Liver (tissue), 9 donors: ENCODE data around the gene ATAT1. TPM values are rescaled to one million over a fixed set of nuclear protein-coding genes. Genes with fewer than 3 reads are reported as not detected.

Source experiments
- DNase-seq: peaks from one replicate; pipeline ENCODE4 v3.0.0-alpha.2; 2017; ENCODE audit warnings: low spot score
- H3K27ac ChIP-seq, 2 donors: one replicate each; pipeline ENCODE4 v1.7.0; 2013; ENCODE audit warnings: inconsistent platforms in 2 of 2, low read length in 2 of 2, control low read depth in 1 of 2, low read depth in 1 of 2, mild to moderate bottlenecking in 1 of 2
- H3K27me3 ChIP-seq, 4 donors: one replicate each; pipeline versions ENCODE4 v1.6.1 to v1.7.0; 2013; ENCODE audit warnings: low read length in 3 of 4, inconsistent platforms in 1 of 4, mild to moderate bottlenecking in 1 of 4, moderate library complexity in 1 of 4; ENCODE audit not compliant: control insufficient read depth in 4 of 4, insufficient read depth in 4 of 4
- H3K36me3 ChIP-seq, 4 donors: one replicate each; pipeline versions ENCODE4 v1.6.1 to v1.7.0; 2013; ENCODE audit warnings: low read length in 3 of 4, mild to moderate bottlenecking in 3 of 4, low read depth in 1 of 4, moderate library complexity in 1 of 4; ENCODE audit not compliant: control insufficient read depth in 4 of 4, insufficient read depth in 3 of 4
- H3K4me1 ChIP-seq, 4 donors: one replicate each; pipeline versions ENCODE4 v1.6.1 to v1.7.0; 2013; ENCODE audit warnings: low read length in 3 of 4, mild to moderate bottlenecking in 3 of 4, moderate library complexity in 1 of 4; ENCODE audit not compliant: control insufficient read depth in 4 of 4, insufficient read depth in 4 of 4
- H3K4me3 ChIP-seq, 3 donors: one replicate each; pipeline versions ENCODE4 v1.6.1 to v1.7.0; 2013; ENCODE audit warnings: low read length in 3 of 3, control low read depth in 1 of 3, low read depth in 1 of 3, mild to moderate bottlenecking in 1 of 3
- H3K9ac ChIP-seq, 2 donors: one replicate each; pipeline ENCODE4 v1.7.0; 2013; ENCODE audit warnings: low read length in 2 of 2, mild to moderate bottlenecking in 2 of 2, moderate library complexity in 2 of 2, control low read depth in 1 of 2, low read depth in 1 of 2
- H3K9me3 ChIP-seq, 4 donors: one replicate each; pipeline versions ENCODE4 v1.6.1 to v1.7.0; 2013; ENCODE audit warnings: low read length in 3 of 4; ENCODE audit not compliant: control insufficient read depth in 4 of 4
- ATF3 ChIP-seq: IDR thresholded peaks from 2 replicates; pipeline ENCODE4 v1.6.1; 2016; ENCODE audit warnings: antibody characterized with exemption
- CTCF ChIP-seq: fragments of 150-350 bp; IDR thresholded peaks from 2 replicates; pipeline ENCODE4 v1.5.1; 2017; ENCODE audit warnings: improper control_type of control experiment, low read depth, low read length; ENCODE audit not compliant: missing input control
- EGR1 ChIP-seq, 2 donors: IDR thresholded peaks; 2 replicates each; pipeline ENCODE4 v1.6.1; 2016 to 2018; ENCODE audit warnings: antibody characterized with exemption in 2 of 2, low read depth in 2 of 2
- FOXA1 ChIP-seq: IDR thresholded peaks from 2 replicates; pipeline ENCODE4 v1.6.1; 2016; ENCODE audit warnings: antibody characterized with exemption
- FOXA2 ChIP-seq: IDR thresholded peaks from 2 replicates; pipeline ENCODE4 v1.6.1; 2016; ENCODE audit warnings: antibody characterized with exemption
- HNF4A ChIP-seq, 2 donors: conservative IDR thresholded peaks; 2 replicates each; pipeline ENCODE4 v1.6.1; 2016; ENCODE audit warnings: antibody characterized with exemption in 2 of 2, mild to moderate bottlenecking in 2 of 2
- HNF4G ChIP-seq: IDR thresholded peaks from 2 replicates; pipeline ENCODE4 v1.6.1; 2016; ENCODE audit warnings: antibody characterized with exemption
- JUND ChIP-seq, 2 donors: IDR thresholded peaks; 2 replicates each; pipeline ENCODE4 v1.6.1; 2016; ENCODE audit warnings: antibody characterized with exemption in 2 of 2
- MAX ChIP-seq: IDR thresholded peaks from 2 replicates; pipeline ENCODE4 v1.6.1; 2016; ENCODE audit warnings: antibody characterized with exemption
- NR2F2 ChIP-seq: IDR thresholded peaks from 2 replicates; pipeline ENCODE4 v1.6.1; 2016; ENCODE audit warnings: antibody characterized with exemption
- RAD21 ChIP-seq, 2 donors: IDR thresholded peaks; 2 replicates each; pipeline ENCODE4 v1.6.1; 2016; ENCODE audit warnings: antibody characterized with exemption in 2 of 2, mild to moderate bottlenecking in 2 of 2
- REST ChIP-seq: IDR thresholded peaks from 2 replicates; pipeline ENCODE4 v1.6.1; 2016; ENCODE audit warnings: antibody characterized with exemption, mild to moderate bottlenecking
- RXRA ChIP-seq, 2 donors: IDR thresholded peaks; 2 replicates each; pipeline ENCODE4 v1.6.1; 2017 to 2018; ENCODE audit warnings: antibody characterized with exemption in 2 of 2, mild to moderate bottlenecking in 1 of 2
- SP1 ChIP-seq: IDR thresholded peaks from 2 replicates; pipeline ENCODE4 v1.6.1; 2018; ENCODE audit warnings: antibody characterized with exemption, mild to moderate bottlenecking
- TAF1 ChIP-seq: conservative IDR thresholded peaks from 2 replicates; pipeline ENCODE4 v1.6.1; 2016; ENCODE audit warnings: antibody characterized with exemption, mild to moderate bottlenecking
- YY1 ChIP-seq: IDR thresholded peaks from 2 replicates; pipeline ENCODE4 v1.6.1; 2016; ENCODE audit warnings: antibody characterized with exemption, mild to moderate bottlenecking
- ZBTB33 ChIP-seq: IDR thresholded peaks from 2 replicates; pipeline ENCODE4 v1.6.1; 2016; ENCODE audit warnings: antibody characterized with exemption
- WGBS: extraction: QIAGEN DNeasy Blood & Tissue Kit; methylation state at CpG from one replicate; pipeline ENCODE4 v1.1.7; 2013; 5-methylcytosine and 5-hydroxymethylcytosine counted together
- polyA plus RNA-seq, 2 donors: library from polyadenylated mRNA; stranded (reverse) in 1 of 2; unstranded in 1 of 2; fragments of 200-250 nt in 1 of 2; fragments of >200 nt in 1 of 2; fragmentation: Nextera tagmentation in 1 of 2; extraction: Ambion mirVana in 1 of 2; gene quantifications; one replicate each; pipeline versions ENCODE4 v1.2.1 to v1.2.3, GENCODE V29; 2013 to 2015
- total RNA-seq, 2 donors: library from RNA; depleted of rRNA; stranded (reverse); fragments of >200 nt; gene quantifications; one replicate each; pipeline ENCODE4 v1.2.3, GENCODE V29; 2014
- donor health status: healthy.
- donor health status: healthy.
- donor health status: healthy.
- donor health status: healthy.
- donor health status: healthy.

ATAT1 gene
- total and polyA plus RNA-seq, 4 donors: 2.1 to 5.4 (median 3.0) TPM

- Histone ChIP-seq H3K36me3 (no peaks in the 10 kb centered on the region), H3K9ac (peak overlapping the region in 1 of 2 donors; percentile 28), H3K4me3 (peak overlapping the region; percentile 60 to 77 (median 60)), H3K27me3 (no peaks in the 10 kb centered on the region), H3K4me1 (peaks cover 21 to 70% (median 55%) of the 10 kb centered on the region in 4 donors), H3K9me3 (no peaks in the 10 kb centered on the region), H3K27ac (peak overlapping the region; percentile 97 to 99)
- DNase-seq: no peak
- TF ChIP-seq ZBTB33 (no peak), HNF4A (conservative IDR thresholded peaks at IDR 0.05) (no peak), REST (no peak), ATF3 (no peak), RAD21 (IDR thresholded peaks at IDR 0.05) (no peak), FOXA2 (no peak), EGR1 (IDR thresholded peaks at IDR 0.05; ENCODE audit: low read depth in 2 of 2) (no peak), FOXA1 (no peak)
- WGBS: 30% methylated on average over 22 of the region's 22 CpGs
Observed at GRCh38 chr6:30687659-30688431, 61.2 kb downstream of the ATAT1 start.

- no peak overlapping the region for H3K9ac ChIP-seq
- TF ChIP-seq ATF3: no peak
- no peak for TF ChIP-seq JUND (IDR thresholded peaks at IDR 0.05)
- no peak for TF ChIP-seq TAF1
- TF ChIP-seq ZBTB33: no peak
- no peak for TF ChIP-seq CTCF
- no peak for TF ChIP-seq RAD21 (IDR thresholded peaks at IDR 0.05)
- no peak for TF ChIP-seq NR2F2
- TF ChIP-seq MAX: no peak
- no peak for TF ChIP-seq YY1
- no peak for TF ChIP-seq SP1
- TF ChIP-seq FOXA1: no peak
- TF ChIP-seq EGR1 (IDR thresholded peaks at IDR 0.05; ENCODE audit: low read depth in 2 of 2): no peak
- TF ChIP-seq HNF4G: no peak
- no peak for TF ChIP-seq FOXA2
- TF ChIP-seq RXRA (IDR thresholded peaks at IDR 0.05): no peak
- no peak for TF ChIP-seq HNF4A (conservative IDR thresholded peaks at IDR 0.05)
Observed at GRCh38 chr6:30688569-30688968, 61.9 kb downstream of the ATAT1 start.

More at GRCh38 chr6:30688569-30688968, 61.9 kb downstream of the ATAT1 start:
- Histone ChIP-seq H3K4me3 (no peak overlapping the region), H3K27me3 (no peaks in the 10 kb centered on the region), H3K36me3 (no peaks in the 10 kb centered on the region), H3K27ac (peak overlapping the region; percentile 97 to 99), H3K4me1 (peaks cover 20 to 63% (median 48%) of the 10 kb centered on the region in 4 donors), H3K9me3 (no peaks in the 10 kb centered on the region)
- WGBS: 96% methylated on average over 9 of the region's 9 CpGs
- DNase-seq: no peak
